Activated CD4-positive, alpha-beta T cell treated with anti-CD3 and anti-CD28 coated beads, Interleukin-2, amount 50 U/mL, for 1 hour (primary cell): ENCODE data around the gene LRCH1.
A peak's percentile ranks its signal among the peaks of the same experiment; 100 is the strongest.

ENCODE experiments used
- DNase-seq: peaks from one replicate; pipeline ENCODE4 v3.0.0-alpha.2; 2020

LRCH1 gene

GRCh38 chr13:46565808-46566750, 13.1 kb downstream of the LRCH1 start:
- no peak for DNase-seq

- no peak for DNase-seq
Measured at GRCh38 chr13:46567671-46568070, 14.7 kb downstream of the LRCH1 start.

- no peak for DNase-seq
Measured at GRCh38 chr13:46569456-46569855, 16.5 kb downstream of the LRCH1 start.

- DNase-seq = no peak
Measured at GRCh38 chr13:46570273-46570672, 17.3 kb downstream of the LRCH1 start.

- DNase-seq = no peak
Measured at GRCh38 chr13:46571189-46571908, 18.4 kb downstream of the LRCH1 start.

- DNase-seq = no peak
Measured at GRCh38 chr13:46571909-46572595, 19.1 kb downstream of the LRCH1 start.

- no peak for DNase-seq
Measured at GRCh38 chr13:46572752-46573431, 19.9 kb downstream of the LRCH1 start.

- DNase-seq = no peak
Measured at GRCh38 chr13:46575301-46575771, 22.4 kb downstream of the LRCH1 start.

GRCh38 chr13:46575818-46576221, 22.9 kb downstream of the LRCH1 start:
- no peak for DNase-seq

GRCh38 chr13:46576762-46577161, 23.8 kb downstream of the LRCH1 start:
- DNase-seq = no peak

GRCh38 chr13:46577696-46578589, 25.0 kb downstream of the LRCH1 start:
- no peak for DNase-seq

- DNase-seq = no peak
Measured at GRCh38 chr13:46578590-46578975, 25.6 kb downstream of the LRCH1 start.

- no peak for DNase-seq
Measured at GRCh38 chr13:46580362-46580839, 27.4 kb downstream of the LRCH1 start.

- no peak for DNase-seq
Measured at GRCh38 chr13:46582190-46582589, 29.2 kb downstream of the LRCH1 start.

GRCh38 chr13:46586751-46587514, 34.0 kb downstream of the LRCH1 start:
- DNase-seq = no peak

- no peak for DNase-seq
Measured at GRCh38 chr13:46587807-46588418, 34.9 kb downstream of the LRCH1 start.

GRCh38 chr13:46592385-46592784, 39.4 kb downstream of the LRCH1 start:
- no peak for DNase-seq

GRCh38 chr13:46593398-46593797, 40.4 kb downstream of the LRCH1 start:
- peak; percentile 52 for DNase-seq

GRCh38 chr13:46594374-46595078, 41.6 kb downstream of the LRCH1 start:
- DNase-seq = no peak
